Inferior parietal cortex (tissue), 1 donor: ENCODE measurements around the gene SSBP2.
"Not testable (repeated sequence)": the region's sequence is repeated elsewhere in the genome, so short reads cannot be mapped to it uniquely, and the experiment has no call there.

Experiments used
- DNase-seq: peaks from one replicate; pipeline ENCODE4 v3.0.0-alpha.2; 2016; ENCODE audit errors: extremely low spot score

The SSBP2 gene

GRCh38 chr5:81530919-81531318, 220.0 kb downstream of the SSBP2 start:
- no peak for DNase-seq

- DNase-seq: no peak
Observed at GRCh38 chr5:81525690-81526089, 225.2 kb downstream of the SSBP2 start.

GRCh38 chr5:81524015-81524414, 226.9 kb downstream of the SSBP2 start:
- DNase-seq: no peak

- no peak for DNase-seq
Observed at GRCh38 chr5:81522571-81522970, 228.3 kb downstream of the SSBP2 start.

GRCh38 chr5:81520769-81521168, 230.1 kb downstream of the SSBP2 start:
- DNase-seq: no peak

- no peak for DNase-seq
Observed at GRCh38 chr5:81519217-81519905, 231.5 kb downstream of the SSBP2 start.

GRCh38 chr5:81517462-81517861, 233.4 kb downstream of the SSBP2 start:
- DNase-seq: no peak

- DNase-seq: no peak
Observed at GRCh38 chr5:81516091-81516490, 234.8 kb downstream of the SSBP2 start.

GRCh38 chr5:81513982-81514381, 236.9 kb downstream of the SSBP2 start:
- no peak for DNase-seq

- DNase-seq: no peak
Observed at GRCh38 chr5:81513473-81513872, 237.4 kb downstream of the SSBP2 start.

GRCh38 chr5:81506900-81507588, 243.9 kb downstream of the SSBP2 start:
- peak; percentile 84 for DNase-seq

- peak; percentile 27 for DNase-seq
Observed at GRCh38 chr5:81506378-81506777, 244.5 kb downstream of the SSBP2 start.

- peak; percentile 31 for DNase-seq
Observed at GRCh38 chr5:81505672-81506071, 245.2 kb downstream of the SSBP2 start.

GRCh38 chr5:81503602-81504001, 247.3 kb downstream of the SSBP2 start:
- DNase-seq: not testable (repeated sequence)

GRCh38 chr5:81495286-81495685, 255.6 kb downstream of the SSBP2 start:
- DNase-seq: no peak

GRCh38 chr5:81488862-81489261, 262.0 kb downstream of the SSBP2 start:
- DNase-seq: no peak

GRCh38 chr5:81486711-81487110, 264.2 kb downstream of the SSBP2 start:
- DNase-seq: no peak

GRCh38 chr5:81482595-81482994, 268.3 kb downstream of the SSBP2 start:
- no peak for DNase-seq

- not testable (repeated sequence) for DNase-seq
Observed at GRCh38 chr5:81473395-81473794, 277.5 kb downstream of the SSBP2 start.

GRCh38 chr5:81469676-81470075, 281.2 kb downstream of the SSBP2 start:
- DNase-seq: no peak

GRCh38 chr5:81450940-81451339, 300.0 kb downstream of the SSBP2 start:
- DNase-seq: no peak

GRCh38 chr5:81435023-81435422, 315.9 kb downstream of the SSBP2 start:
- DNase-seq: no peak

GRCh38 chr5:81429985-81430384, 320.9 kb downstream of the SSBP2 start:
- DNase-seq: no peak
